Muscle of leg (tissue), 11 donors: ENCODE results near the gene TWIST2. TPM values are rescaled to one million over a fixed set of nuclear protein-coding genes. Genes with fewer than 3 reads are reported as not detected.

ENCODE experiments used
- DNase-seq: peaks from one replicate; pipeline ENCODE4 v3.0.0; 2013
- H3K27ac ChIP-seq: one replicate; pipeline ENCODE4 v1.5.1; 2013; ENCODE audit warnings: mild to moderate bottlenecking, low read length, control low read depth
- H3K27me3 ChIP-seq: one replicate; pipeline ENCODE4 v1.6.1; 2013; ENCODE audit warnings: low read length; ENCODE audit not compliant: control insufficient read depth, insufficient read depth
- H3K36me3 ChIP-seq: one replicate; pipeline ENCODE4 v1.6.1; 2013; ENCODE audit warnings: low read length; ENCODE audit not compliant: control insufficient read depth, insufficient read depth
- H3K4me1 ChIP-seq: one replicate; pipeline ENCODE4 v1.6.1; 2013; ENCODE audit warnings: low read length; ENCODE audit not compliant: control insufficient read depth, insufficient read depth
- H3K4me3 ChIP-seq: one replicate; pipeline ENCODE4 v1.5.1; 2013; ENCODE audit warnings: low read length, control low read depth
- H3K9me3 ChIP-seq: replicated peaks from 2 replicates; pipeline ENCODE4 v1.6.1; 2013; ENCODE audit warnings: low read depth, low read length; ENCODE audit not compliant: control insufficient read depth
- WGBS: methylation state at CpG from one replicate; pipeline ENCODE4 v1.1.5; 2013; ENCODE audit warnings: missing lambda C conversion rate; ENCODE audit not compliant: insufficient coverage; 5-methylcytosine and 5-hydroxymethylcytosine counted together
- polyA plus RNA-seq, 8 donors: library from polyadenylated mRNA; unstranded; fragments of 120-200 nt; gene quantifications; one replicate each; pipeline versions ENCODE4 v1.2.1 to v1.2.3, GENCODE V29; 2013; ENCODE audit warnings: inconsistent platforms in 1 of 8, low replicate concordance in 1 of 8; ENCODE audit not compliant: insufficient read length in 8 of 8, insufficient read depth in 1 of 8
- total RNA-seq: library from RNA; stranded (reverse); fragments of 120-200 nt; gene quantifications from one replicate; pipeline ENCODE4 v1.2.4, GENCODE V29; 2013

Gene TWIST2
- total and polyA plus RNA-seq, 9 donors, result 2.9 to 43.7 (median 6.6) TPM

DNA sequence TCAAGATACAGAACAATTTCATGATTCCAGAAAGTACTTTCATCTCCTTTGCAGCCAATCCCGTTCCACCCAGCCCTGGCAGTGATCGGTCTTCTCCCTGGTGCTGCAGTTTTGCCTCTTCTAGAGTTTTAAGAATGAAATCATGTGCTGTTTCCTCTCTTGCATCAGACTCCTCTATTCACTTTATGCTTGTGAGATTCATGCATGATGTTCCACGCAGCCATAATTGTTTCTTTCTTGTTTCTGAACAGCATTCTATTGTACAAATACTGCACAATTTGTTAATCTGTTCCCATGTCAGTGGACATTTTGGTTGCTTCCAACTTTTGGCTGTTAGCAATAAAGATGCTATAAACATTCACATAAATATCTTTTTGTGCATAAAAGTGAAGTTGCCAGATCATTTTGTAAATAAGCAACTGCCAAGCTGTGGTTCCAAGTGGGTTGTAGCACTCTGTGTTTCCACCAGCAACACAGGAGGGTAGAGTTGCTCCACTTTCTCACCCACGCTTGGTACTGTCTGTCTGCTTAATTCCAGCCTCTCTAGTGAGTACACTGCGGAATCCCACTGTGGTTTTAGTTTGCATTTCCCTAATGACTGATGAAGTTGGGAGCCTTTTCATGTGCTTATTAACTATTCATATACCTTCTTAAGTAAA lies 104.5 kb downstream of the TWIST2 start:
- Histone ChIP-seq H3K4me1 (peaks cover 9% of the 10 kb centered on the region), H3K27ac (no peak overlapping the region), H3K36me3 (no peaks in the 10 kb centered on the region), H3K4me3 (no peak overlapping the region), H3K9me3 (no peaks in the 10 kb centered on the region), H3K27me3 (peaks cover 13% of the 10 kb centered on the region)
- WGBS, result no CpG with 5 or more reads among the region's 5 CpGs
- DNase-seq, result no peak

DNA sequence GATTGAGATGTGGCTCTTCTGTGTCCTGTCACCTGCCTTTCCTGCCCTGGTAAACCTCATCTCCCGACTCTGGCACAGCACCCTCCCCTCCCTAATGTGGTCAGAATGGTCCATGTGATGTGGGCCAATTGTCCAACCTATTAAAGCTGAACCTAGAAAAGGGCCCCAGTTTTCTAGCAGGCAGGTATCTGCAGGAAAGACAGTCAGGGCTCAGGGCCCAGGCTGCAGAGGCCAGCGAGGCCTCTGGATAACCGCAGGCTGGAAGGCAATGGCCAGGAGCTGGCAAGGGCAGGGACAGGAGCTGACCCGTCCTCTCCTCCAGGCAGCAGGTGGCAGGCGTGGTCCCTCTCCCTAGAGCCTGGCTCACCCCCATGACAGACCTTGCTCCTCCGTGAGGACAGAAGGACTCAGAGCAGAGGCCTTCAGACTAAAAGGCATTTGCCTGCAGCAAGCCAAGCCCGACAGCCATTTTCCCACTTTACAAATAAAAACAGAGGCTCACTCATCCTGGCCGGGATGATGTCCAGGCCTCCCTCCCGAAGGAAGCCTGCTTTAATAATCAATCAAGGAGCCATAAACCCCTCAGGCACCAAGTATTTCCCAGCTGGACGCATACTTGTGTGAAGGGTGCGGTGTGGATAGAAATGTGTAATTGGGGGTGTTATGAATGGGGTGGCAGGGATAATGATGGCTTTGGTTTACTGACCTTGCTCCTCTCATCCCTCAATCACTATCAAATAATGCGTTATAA lies 107.1 kb downstream of the TWIST2 start:
- H3K27me3 ChIP-seq, result peaks cover 10% of the 10 kb centered on the region
- peaks cover 6% of the 10 kb centered on the region for H3K4me1 ChIP-seq
- 51% methylated on average over 6 of the region's 12 CpGs for WGBS
- DNase-seq, result no peak
- H3K36me3 ChIP-seq, result no peaks in the 10 kb centered on the region
- H3K9me3 ChIP-seq, result no peaks in the 10 kb centered on the region
- H3K27ac ChIP-seq, result no peak overlapping the region
- H3K4me3 ChIP-seq, result no peak overlapping the region

DNA sequence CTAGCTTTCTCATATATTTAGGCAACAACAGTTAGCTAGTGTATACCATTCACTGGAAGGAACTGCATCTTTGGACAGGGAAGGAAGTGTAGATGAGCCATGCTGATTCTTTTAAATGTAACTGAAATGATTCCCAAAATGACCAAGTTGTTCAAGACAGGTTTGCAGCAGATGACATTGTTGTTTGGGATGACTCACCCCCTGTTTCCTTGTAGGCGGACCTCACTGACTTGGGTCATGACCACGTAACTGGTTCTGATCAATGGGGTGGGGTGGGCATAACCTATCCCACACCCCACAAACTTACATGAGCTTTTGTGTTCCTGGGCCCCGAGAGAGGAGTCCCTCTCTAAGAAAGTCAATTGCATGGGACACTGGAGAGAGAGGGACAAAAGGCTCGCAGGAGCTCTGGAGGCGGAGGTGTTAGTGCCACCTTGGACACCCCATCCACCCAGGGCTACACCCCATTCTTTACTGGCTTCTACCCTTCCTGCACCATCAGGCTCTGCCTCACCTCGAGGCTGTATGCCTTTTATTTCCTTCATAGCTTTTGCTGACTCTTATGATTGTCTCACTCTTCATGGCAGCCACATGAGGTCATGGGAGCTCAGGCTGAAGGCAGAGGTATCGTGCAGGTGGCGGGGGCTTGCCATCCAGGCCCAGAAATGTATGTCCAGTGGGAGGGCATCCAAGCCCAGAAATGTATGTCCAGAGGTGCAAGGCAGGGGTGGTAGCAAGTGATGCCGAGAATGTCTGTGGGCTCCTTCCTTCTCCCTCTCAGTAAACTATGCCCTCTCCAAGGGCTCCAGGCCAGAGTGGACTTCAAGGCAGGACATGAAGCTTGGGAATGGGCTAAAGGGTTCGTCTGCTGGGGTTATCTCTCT lies 108.0 kb downstream of the TWIST2 start:
- H3K4me3 ChIP-seq, result no peak overlapping the region
- H3K27me3 ChIP-seq, result peaks cover 6% of the 10 kb centered on the region
- WGBS, result 88% methylated on average over 4 of the region's 10 CpGs
- no peaks in the 10 kb centered on the region for H3K9me3 ChIP-seq
- H3K36me3 ChIP-seq, result no peaks in the 10 kb centered on the region
- H3K27ac ChIP-seq, result no peak overlapping the region
- no peak for DNase-seq
- H3K4me1 ChIP-seq, result peaks cover 6% of the 10 kb centered on the region

DNA sequence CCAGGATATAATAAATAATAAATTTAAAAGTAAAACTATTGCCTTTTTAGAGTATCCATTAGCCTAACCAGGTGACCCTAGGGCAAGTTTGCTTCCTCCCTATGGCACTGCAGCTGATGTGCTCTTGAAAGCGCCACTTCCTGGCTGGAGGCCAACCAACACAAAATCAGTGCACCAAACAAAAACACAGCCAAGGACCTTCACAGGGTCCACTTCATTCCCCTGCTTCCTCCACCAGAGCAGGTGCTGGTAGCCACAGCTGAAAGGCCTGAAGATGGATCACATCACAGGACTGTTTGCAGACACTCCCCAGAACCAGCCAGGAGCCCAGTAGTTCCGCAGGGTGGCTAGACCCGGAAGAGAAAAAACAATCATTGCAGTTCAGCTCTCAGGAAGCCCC lies 108.8 kb downstream of the TWIST2 start:
- peaks cover 6% of the 10 kb centered on the region for H3K4me1 ChIP-seq
- no peak overlapping the region for H3K27ac ChIP-seq
- H3K9me3 ChIP-seq, result no peaks in the 10 kb centered on the region
- no peak for DNase-seq
- no peak overlapping the region for H3K4me3 ChIP-seq
- 68% methylated on average over 3 of the region's 3 CpGs for WGBS
- H3K36me3 ChIP-seq, result no peaks in the 10 kb centered on the region
- peaks cover 6% of the 10 kb centered on the region for H3K27me3 ChIP-seq
